ENCODE measurements around the gene PCBD2. TPM values are rescaled to one million over a fixed set of nuclear protein-coding genes. Genes with fewer than 3 reads are reported as not detected.

PCBD2 gene
- polyA plus RNA-seq, 2 of the 4 experiments (the other 2 are of a cell fraction): 9.5 to 13.6 TPM

- TF ChIP-seq HES2 (IDR thresholded peaks at IDR 0.05): no peak
- no peak for TF ChIP-seq ZNF302 (CRISPR knock-in tag; IDR thresholded peaks at IDR 0.05)
- TF ChIP-seq ATOH8 (CRISPR knock-in tag; IDR thresholded peaks at IDR 0.05; ENCODE audit: low read depth): no peak
- no peak for TF ChIP-seq MYC (IDR thresholded peaks at IDR 0.05; ENCODE audit: borderline replicate concordance, low read length)
- TF ChIP-seq CEBPB (IDR thresholded peaks at IDR 0.05): no peak
These were observed 63.1 kb downstream of the PCBD2 start (continued) for GRCh38 chr5:134968055-134968454.

- Histone ChIP-seq H3K9me3 (no peaks in the 10 kb centered on the region), H3K27ac (no peak overlapping the region), H3K4me3 (no peak overlapping the region), H3K4me1 (no peaks in the 10 kb centered on the region), H3K4me2 (no peak overlapping the region)
- DNase-seq (ENCODE audit: low read depth in 1 of 2, low spot score in 1 of 2): no peak
- no peak for TF ChIP-seq POLR2AphosphoS2 (conservative IDR thresholded peaks at IDR 0.05; ENCODE audit: low read length)
- POLR2A ChIA-PET: no interaction called here
- no peak for FAIRE-seq
- CTCF ChIA-PET: no interaction called here
- ATAC-seq: no peak
These were observed 64.2 kb downstream of the PCBD2 start for GRCh38 chr5:134969166-134969565.

- CTCF ChIA-PET: no interaction called here
- ATAC-seq (peak in 1 of 2 experiments; percentile 40; a peak in 2 of 6 replicates), FAIRE-seq (no peak), DNase-seq (ENCODE audit: low read depth in 1 of 2, low spot score in 1 of 2) (peak in 1 of 2 experiments; percentile 15)
- no peak overlapping the region for H3K4me3 ChIP-seq
- no peak overlapping the region for H3K4me2 ChIP-seq
- H3K9me3 ChIP-seq: peaks cover 18% of the 10 kb centered on the region
- POLR2A ChIA-PET: no interaction called here
- no peaks in the 10 kb centered on the region for H3K4me1 ChIP-seq
- TF ChIP-seq FOSL2 (IDR thresholded peaks at IDR 0.05): no peak
- no peak for TF ChIP-seq FOSL2 (CRISPR knock-in tag; IDR thresholded peaks at IDR 0.05)
- TF ChIP-seq BCL3 (IDR thresholded peaks at IDR 0.05): no peak
- no peak for TF ChIP-seq RFX5 (IDR thresholded peaks at IDR 0.05)
- no peak for TF ChIP-seq FOXS1 (CRISPR knock-in tag; IDR thresholded peaks at IDR 0.05)
- TF ChIP-seq EHF (CRISPR knock-in tag; IDR thresholded peaks at IDR 0.05): no peak
- no peak for TF ChIP-seq PBX3 (IDR thresholded peaks at IDR 0.05)
- no peak for TF ChIP-seq SREBF2 (IDR thresholded peaks at IDR 0.05)
- no peak for TF ChIP-seq CHD2 (IDR thresholded peaks at IDR 0.05; ENCODE audit: low read length, partially characterized antibody)
- TF ChIP-seq FOSB (CRISPR knock-in tag; IDR thresholded peaks at IDR 0.05): no peak
- TF ChIP-seq ATOH8 (CRISPR knock-in tag; IDR thresholded peaks at IDR 0.05; ENCODE audit: low read depth): no peak
- no peak for TF ChIP-seq JUNB (IDR thresholded peaks at IDR 0.05)
- H3K27ac ChIP-seq: no peak overlapping the region
- 68% methylated on average over 2 of the region's 2 CpGs for WGBS (ENCODE audit: missing lambda C conversion rate)
These were observed 70.3 kb downstream of the PCBD2 start for GRCh38 chr5:134975078-134975715.

- DNase-seq (ENCODE audit: low read depth in 1 of 2, low spot score in 1 of 2): no peak
- Histone ChIP-seq H3K4me3 (no peak overlapping the region), H3K4me1 (no peaks in the 10 kb centered on the region), H3K27ac (no peak overlapping the region), H3K4me2 (no peak overlapping the region), H3K9me3 (peaks cover 21% of the 10 kb centered on the region)
- no peak for FAIRE-seq
- POLR2A ChIA-PET: no interaction called here
- ATAC-seq: no peak
- CTCF ChIA-PET: no interaction called here
- no peak for TF ChIP-seq SREBF2 (IDR thresholded peaks at IDR 0.05)
- no peak for TF ChIP-seq NFE2L2 (conservative IDR thresholded peaks at IDR 0.05; ENCODE audit: low read length)
- no peak for TF ChIP-seq JUNB (IDR thresholded peaks at IDR 0.05)
- TF ChIP-seq ESRRA (IDR thresholded peaks at IDR 0.05; ENCODE audit: borderline replicate concordance, low read length): no peak
- TF ChIP-seq POLR2AphosphoS2 (conservative IDR thresholded peaks at IDR 0.05; ENCODE audit: low read length): no peak
- TF ChIP-seq FOSL2 (IDR thresholded peaks at IDR 0.05): no peak
- TF ChIP-seq FOSL2 (CRISPR knock-in tag; IDR thresholded peaks at IDR 0.05): no peak
- TF ChIP-seq CTCF (IDR thresholded peaks at IDR 0.05): no peak
- TF ChIP-seq MAX (IDR thresholded peaks at IDR 0.05): no peak
- TF ChIP-seq GATA3 (IDR thresholded peaks at IDR 0.05; ENCODE audit: borderline replicate concordance): no peak
- TF ChIP-seq CHD4 (IDR thresholded peaks at IDR 0.05; ENCODE audit: borderline replicate concordance): no peak
- TF ChIP-seq FOXS1 (CRISPR knock-in tag; IDR thresholded peaks at IDR 0.05): no peak
- no peak for TF ChIP-seq PHF8 (IDR thresholded peaks at IDR 0.05; ENCODE audit: borderline replicate concordance, low read depth)
- no peak for TF ChIP-seq USF2 (IDR thresholded peaks at IDR 0.05)
- TF ChIP-seq HDAC2 (IDR thresholded peaks at IDR 0.05): no peak
These were observed 70.9 kb downstream of the PCBD2 start for GRCh38 chr5:134975843-134976242.

All from A549 (cell line).